GM12864 (cell line): ENCODE results near the gene NINJ1.
"Not testable (repeated sequence)": the region's sequence is repeated elsewhere in the genome, so short reads cannot be mapped to it uniquely, and the experiment has no call there.

Experiments
- DNase-seq: peaks from one replicate; pipeline ENCODE4 v3.0.0-alpha.2; 2011; ENCODE audit warnings: low read depth
- H3K4me3 ChIP-seq: 2 replicates; pipeline ENCODE4 v1.5.1; 2011; ENCODE audit warnings: mild to moderate bottlenecking, low read depth, low read length, control low read depth
- TF ChIP-seq, protein P1 (sequence below): IDR thresholded peaks from 2 replicates; pipeline ENCODE4 v1.5.1; 2011; ENCODE audit warnings: low read depth, mild to moderate bottlenecking, moderate library complexity, low read length, control low read depth, inconsistent platforms; ENCODE audit errors: missing control alignments

Gene NINJ1

DNA sequence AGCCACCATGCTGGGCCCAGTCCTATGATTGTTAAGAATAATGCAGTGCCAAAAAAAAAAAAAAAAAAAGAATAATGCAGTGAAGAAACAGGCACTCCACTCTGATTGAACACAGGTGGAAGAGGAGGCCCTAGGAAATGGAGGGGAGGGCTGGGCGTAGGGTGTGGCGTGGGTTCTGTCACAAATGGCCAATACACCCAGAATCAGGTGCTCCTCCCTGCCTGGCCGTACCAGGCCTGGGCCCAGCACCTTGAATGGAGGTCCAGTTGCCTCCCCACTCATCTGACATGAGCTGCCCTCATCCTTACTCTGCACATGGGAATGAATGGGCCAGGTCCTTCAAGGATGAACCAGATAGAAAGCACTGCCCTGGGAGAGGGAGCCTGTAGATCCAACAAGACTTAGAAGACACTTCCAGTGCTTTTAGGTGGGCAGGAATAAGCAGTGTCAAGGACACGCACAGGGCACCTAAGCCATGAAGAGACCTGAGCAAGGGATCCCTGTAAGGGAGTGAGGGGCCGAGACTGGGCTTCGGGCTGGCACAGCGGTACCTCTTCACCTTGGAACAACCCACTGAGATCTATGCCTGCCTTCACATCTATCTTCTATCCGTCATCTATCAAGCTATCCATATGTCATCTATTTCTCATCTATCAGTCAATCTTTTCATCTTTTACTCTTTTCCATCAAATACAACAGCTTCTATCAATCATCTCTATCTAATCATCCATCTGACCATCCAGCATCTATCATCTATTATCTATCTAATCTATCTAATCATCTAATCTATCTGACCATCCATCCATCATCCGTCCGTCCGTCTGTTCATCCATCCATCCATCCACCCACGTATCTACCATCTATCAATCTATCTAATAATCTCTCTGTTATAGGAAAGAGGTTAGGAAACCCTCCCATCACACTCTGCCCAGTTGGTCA, 15.9 kb downstream of the NINJ1 start:
- DNase-seq = no peak
- no peak overlapping the region for H3K4me3 ChIP-seq
- TF ChIP-seq, protein P1, sequence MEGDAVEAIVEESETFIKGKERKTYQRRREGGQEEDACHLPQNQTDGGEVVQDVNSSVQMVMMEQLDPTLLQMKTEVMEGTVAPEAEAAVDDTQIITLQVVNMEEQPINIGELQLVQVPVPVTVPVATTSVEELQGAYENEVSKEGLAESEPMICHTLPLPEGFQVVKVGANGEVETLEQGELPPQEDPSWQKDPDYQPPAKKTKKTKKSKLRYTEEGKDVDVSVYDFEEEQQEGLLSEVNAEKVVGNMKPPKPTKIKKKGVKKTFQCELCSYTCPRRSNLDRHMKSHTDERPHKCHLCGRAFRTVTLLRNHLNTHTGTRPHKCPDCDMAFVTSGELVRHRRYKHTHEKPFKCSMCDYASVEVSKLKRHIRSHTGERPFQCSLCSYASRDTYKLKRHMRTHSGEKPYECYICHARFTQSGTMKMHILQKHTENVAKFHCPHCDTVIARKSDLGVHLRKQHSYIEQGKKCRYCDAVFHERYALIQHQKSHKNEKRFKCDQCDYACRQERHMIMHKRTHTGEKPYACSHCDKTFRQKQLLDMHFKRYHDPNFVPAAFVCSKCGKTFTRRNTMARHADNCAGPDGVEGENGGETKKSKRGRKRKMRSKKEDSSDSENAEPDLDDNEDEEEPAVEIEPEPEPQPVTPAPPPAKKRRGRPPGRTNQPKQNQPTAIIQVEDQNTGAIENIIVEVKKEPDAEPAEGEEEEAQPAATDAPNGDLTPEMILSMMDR = no peak

DNA sequence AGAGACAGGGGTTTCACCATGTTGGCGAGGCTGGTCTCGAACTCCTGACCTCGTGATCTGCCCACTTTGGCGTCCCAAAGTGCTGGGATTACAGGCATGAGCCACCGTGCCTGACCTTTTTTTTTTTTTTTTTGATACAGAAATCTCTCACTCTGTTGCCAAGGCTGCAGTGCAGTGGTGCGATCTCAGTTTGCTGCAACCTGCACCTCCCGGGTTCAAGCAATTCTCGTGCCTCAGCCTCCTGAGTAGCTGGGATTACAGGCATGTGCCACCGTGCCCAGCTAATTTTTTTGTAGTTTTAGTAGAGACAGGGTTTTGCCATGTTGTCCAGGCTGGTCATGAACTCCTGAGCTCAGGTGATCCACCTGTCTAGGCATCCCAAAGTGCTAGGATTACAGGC, 16.5 kb downstream of the NINJ1 start:
- DNase-seq, H3K4me3 ChIP-seq: not testable (repeated sequence)

DNA sequence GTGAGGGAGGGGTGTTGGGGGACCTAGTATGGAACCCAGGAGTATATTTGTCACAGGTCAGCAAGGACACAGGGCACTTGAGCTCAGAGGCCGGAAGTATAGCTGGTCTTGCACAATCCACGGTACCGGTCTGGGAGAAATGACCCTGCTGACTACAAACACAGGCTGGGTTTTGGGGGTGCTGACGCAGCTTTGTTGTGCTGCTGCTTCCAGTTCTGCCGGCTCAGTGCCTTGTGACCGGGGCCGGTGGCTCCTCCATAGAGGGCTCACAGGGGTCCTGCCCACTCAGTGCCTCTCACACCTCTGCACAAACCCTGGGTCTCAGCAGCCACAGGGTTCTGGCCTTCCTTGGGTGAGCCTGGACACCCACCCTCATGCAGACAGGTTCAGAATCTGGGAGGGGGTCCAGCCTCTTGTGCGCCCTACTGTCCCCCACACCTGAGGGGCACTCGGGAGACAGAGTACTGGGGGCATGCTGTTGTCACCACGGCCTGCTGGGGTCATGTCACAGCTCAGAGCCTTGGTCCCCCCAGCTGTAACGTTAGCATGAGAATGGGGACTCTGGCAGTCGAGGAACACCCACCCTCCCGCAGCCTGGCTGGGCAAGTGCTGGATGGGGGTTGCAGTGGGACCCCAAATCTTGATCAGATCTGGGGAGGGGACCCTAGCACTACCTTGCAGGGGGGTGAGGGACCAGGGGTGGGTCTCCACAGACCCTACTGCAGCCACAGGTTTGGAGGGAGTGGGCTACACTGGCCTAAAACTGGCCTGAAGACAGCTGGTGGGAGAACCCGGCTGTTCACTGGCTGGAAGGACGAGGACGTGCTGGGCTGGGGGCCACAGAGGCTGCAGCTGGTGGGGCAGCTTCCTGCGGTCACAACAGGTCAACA, 17.7 kb downstream of the NINJ1 start:
- TF ChIP-seq, protein P1 = no peak
- H3K4me3 ChIP-seq = no peak overlapping the region
- no peak for DNase-seq

DNA sequence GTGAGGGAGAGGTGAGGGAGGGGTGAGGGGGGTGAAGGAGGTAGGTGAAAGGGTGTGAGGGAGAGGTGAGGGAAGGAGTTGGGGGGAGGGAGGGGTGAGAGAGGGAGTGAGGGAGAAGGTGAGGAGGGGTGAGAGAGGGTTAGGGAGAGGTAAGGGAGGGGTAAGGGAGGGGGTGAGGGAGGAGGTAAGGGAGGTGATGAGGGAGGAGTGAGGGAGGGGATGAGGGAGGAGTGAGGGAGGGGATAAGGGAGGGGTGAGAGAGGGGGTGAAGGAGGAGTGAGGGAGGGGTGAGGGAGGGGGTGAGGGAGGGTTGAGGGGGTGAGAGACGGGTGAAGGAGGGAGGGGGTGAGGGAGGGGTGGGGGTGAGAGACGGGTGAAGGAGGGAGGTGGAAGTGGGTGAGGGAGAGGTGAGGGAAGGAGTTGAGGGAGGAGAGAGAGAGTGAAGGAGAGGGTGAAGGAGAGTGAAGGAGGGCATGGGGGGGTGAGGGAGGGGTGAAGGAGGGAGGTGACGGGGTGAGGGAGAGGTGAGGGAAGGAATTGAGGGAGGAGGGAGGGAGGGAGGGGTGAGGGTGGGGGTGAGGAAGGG, 18.5 kb downstream of the NINJ1 start:
- DNase-seq = no peak
- no peak overlapping the region for H3K4me3 ChIP-seq
- TF ChIP-seq, protein P1 = no peak

DNA sequence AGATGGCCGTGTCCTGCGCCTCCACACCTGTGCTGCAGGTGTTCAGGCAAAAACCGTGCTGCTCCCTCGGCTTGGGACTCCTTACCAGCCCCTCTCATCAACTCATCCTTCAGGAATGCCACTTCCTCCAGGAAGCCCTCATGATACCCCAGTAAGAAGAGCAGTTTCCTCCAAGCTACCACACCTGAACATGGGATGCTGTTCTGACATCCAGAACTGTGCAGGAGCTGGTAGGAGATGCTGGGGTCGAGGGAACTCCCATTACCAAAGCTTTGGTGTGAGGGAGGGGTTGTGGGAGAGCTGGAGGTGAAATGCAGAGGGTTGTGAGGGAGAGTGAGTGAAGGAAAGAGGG, 19.1 kb downstream of the NINJ1 start:
- H3K4me3 ChIP-seq = no peak overlapping the region
- DNase-seq = no peak
- TF ChIP-seq, protein P1 = no peak

DNA sequence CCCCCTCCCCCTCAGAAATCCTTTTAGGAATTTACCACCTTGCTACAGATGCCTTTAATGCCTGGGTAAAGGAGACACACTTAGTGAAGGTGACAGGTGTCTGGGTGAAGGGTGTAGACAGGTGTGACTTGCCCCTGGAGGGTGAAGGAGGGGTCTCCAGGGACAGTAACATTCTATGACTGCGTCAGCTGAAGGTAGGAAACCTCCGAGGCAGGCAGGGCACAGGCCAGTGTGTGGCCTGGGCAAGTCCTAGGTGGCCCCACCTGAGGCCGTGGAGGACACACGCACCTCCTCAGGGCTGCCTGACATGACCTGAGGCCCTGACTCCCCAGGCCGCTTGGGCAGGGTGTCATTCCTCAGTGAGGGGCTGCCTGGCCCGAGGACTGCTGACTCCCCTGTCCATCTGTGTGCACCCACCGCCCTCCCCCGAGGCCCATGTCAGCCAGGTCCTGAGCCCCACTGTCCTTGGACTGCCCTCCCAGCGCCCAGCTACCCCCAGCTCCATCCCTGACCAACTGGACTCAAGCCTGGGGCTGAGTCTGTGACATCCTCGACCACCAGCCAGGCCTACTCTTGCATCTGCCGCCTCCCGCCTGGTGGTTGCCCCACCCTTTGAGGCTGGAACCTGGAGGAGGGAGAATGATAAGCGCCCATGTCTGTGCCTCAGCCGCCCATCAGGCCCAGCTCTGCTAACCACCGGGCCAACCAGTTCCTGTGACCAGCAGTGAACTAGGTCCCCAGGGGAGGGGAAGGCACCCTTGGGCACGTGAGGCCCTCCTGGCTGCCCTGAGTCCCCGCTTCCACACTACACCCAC, 19.7 kb downstream of the NINJ1 start:
- H3K4me3 ChIP-seq = no peak overlapping the region
- TF ChIP-seq, protein P1 = no peak
- DNase-seq = no peak
